Stomach (tissue), 9 donors: ENCODE data around the gene ELOF1. TPM values are rescaled to one million over a fixed set of nuclear protein-coding genes. Genes with fewer than 3 reads are reported as not detected.

Experiments used
- DNase-seq, 2 donors: peaks; one replicate each; pipeline versions ENCODE4 v3.0.0 to v3.0.0-alpha.2; 2013 to 2019
- H3K27ac ChIP-seq, 5 donors: fragments of 200-600 bp in 4 of 5; sonication (generic) in 4 of 5; one replicate each; pipeline ENCODE4 v1.5.1; 2013 to 2019; ENCODE audit warnings: mild to moderate bottlenecking in 1 of 5, moderate library complexity in 1 of 5
- H3K27me3 ChIP-seq, 3 donors: fragments of 200-600 bp; sonication (generic); one replicate each; pipeline ENCODE4 v1.5.1; 2017 to 2019; ENCODE audit warnings: mixed run types in 1 of 3
- H3K36me3 ChIP-seq, 4 donors: fragments of 200-600 bp; sonication (generic); 1 replicate in 3 of 4; 2 replicates in 1 of 4; pipeline ENCODE4 v1.5.1; 2016 to 2019
- H3K4me1 ChIP-seq, 4 donors: fragments of 200-600 bp; sonication (generic); one replicate each; pipeline ENCODE4 v1.5.1; 2016 to 2019
- H3K4me3 ChIP-seq, 4 donors: fragments of 200-600 bp; sonication (generic) in 3 of 4; one replicate each; pipeline ENCODE4 v1.5.1; 2016 to 2019; ENCODE audit warnings: mild to moderate bottlenecking in 1 of 4
- H3K9me3 ChIP-seq, 4 donors: fragments of 200-600 bp; sonication (generic); one replicate each; pipeline ENCODE4 v1.5.1; 2016 to 2019
- EP300 ChIP-seq: sonication (generic); formaldehyde crosslinking; IDR thresholded peaks from one replicate; pipeline ENCODE4 v1.6.1; 2017; ENCODE audit warnings: antibody characterized with exemption
- POLR2A ChIP-seq, 4 donors: fragments of 450-650 bp; IDR thresholded peaks; one replicate each; pipeline ENCODE4 v1.6.1; 2016; ENCODE audit warnings: antibody characterized with exemption in 4 of 4, control low read depth in 2 of 4, mild to moderate bottlenecking in 1 of 4, moderate library complexity in 1 of 4
- POLR2AphosphoS5 ChIP-seq, 3 donors: sonication (generic); formaldehyde crosslinking; IDR thresholded peaks; one replicate each; pipeline ENCODE4 v1.6.1; 2016; ENCODE audit warnings: antibody characterized with exemption in 3 of 3
- WGBS, 5 donors: extraction: QIAGEN DNeasy Blood & Tissue Kit in 3 of 5; methylation state at CpG; one replicate each; pipeline versions ENCODE4 v1.1.5 to v1.1.7; 2013 to 2018; 5-methylcytosine and 5-hydroxymethylcytosine counted together
- intact Hi-C: fragments of 100-400 bp; cut with DNase I; formaldehyde crosslinking; loops from one replicate; pipeline ENCODE4 v1.15.1; 2023; ENCODE audit warnings: low total_unique reads
- polyA plus RNA-seq, 3 donors: library from polyadenylated mRNA; stranded (reverse); fragments of 200-250 nt; gene quantifications; one replicate each; pipeline ENCODE4 v1.2.3, GENCODE V29; 2013
- total RNA-seq, 5 donors: library from RNA; depleted of rRNA; stranded (reverse); fragments of >200 nt; gene quantifications; one replicate each; pipeline versions ENCODE4 v1.1.0 to v1.2.3, GENCODE V29; 2014 to 2016
- TF ChIP-seq, protein P1 (sequence below), 7 experiments: fragments of 450-650 bp in 4 of 7; fragments of 200-600 bp in 3 of 7; sonication (generic) in 3 of 7; IDR thresholded peaks; one replicate each; pipeline ENCODE4 v1.5.1; 2016 to 2019; ENCODE audit warnings: antibody characterized with exemption in 7 of 7, control low read depth in 2 of 7, mild to moderate bottlenecking in 1 of 7
- donor health status: healthy with polysubstance abuse.
- donor health status: Bipolar disorder and iron deficiency.
- donor health status: healthy.

ELOF1 gene
- total and polyA plus RNA-seq, 8 donors, result 2.3 to 96.4 (median 25.4) TPM

DNA sequence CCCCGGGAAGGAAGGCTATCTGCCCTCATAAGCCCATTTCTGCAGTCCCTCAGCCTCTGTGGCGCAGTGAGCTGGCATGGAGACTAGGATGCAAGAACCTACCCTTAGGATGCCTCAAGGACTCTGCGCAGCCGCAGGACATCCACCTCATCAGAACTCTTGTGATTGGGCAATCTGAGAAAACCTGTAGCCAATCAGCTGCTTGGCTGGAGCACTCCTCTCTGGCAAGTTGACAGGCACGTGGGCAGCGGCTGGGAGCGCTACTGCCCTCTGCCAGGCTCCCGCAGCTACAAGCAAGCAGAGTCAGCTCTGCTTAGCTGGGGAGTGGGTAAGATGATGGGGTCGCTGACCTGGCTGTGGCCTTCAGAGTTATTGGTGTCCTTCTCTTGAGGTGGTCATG, 28.6 kb downstream of the ELOF1 start:
- Histone ChIP-seq H3K4me1 (peaks cover 17 to 49% (median 28%) of the 10 kb centered on the region in 4 donors), H3K27me3 (no peaks in the 10 kb centered on the region), H3K36me3 (peaks cover 0 to 8% (median 3%) of the 10 kb centered on the region in 4 donors), H3K4me3 (no peak overlapping the region), H3K27ac (peak overlapping the region in 4 of 5 donors; percentile 90 to 93 (median 92)), H3K9me3 (no peaks in the 10 kb centered on the region)
- 21 to 29% (median 24%) methylated on average over 9 of the region's 9 CpGs for WGBS, 5 donors
- peak; percentile 80 to 91 for DNase-seq
- intact Hi-C loops, result no loop called here
- TF ChIP-seq POLR2AphosphoS5 (IDR thresholded peaks at IDR 0.05) (peak in 1 of 3 donors; percentile 61), EP300 (no peak)
- TF ChIP-seq, protein P1, sequence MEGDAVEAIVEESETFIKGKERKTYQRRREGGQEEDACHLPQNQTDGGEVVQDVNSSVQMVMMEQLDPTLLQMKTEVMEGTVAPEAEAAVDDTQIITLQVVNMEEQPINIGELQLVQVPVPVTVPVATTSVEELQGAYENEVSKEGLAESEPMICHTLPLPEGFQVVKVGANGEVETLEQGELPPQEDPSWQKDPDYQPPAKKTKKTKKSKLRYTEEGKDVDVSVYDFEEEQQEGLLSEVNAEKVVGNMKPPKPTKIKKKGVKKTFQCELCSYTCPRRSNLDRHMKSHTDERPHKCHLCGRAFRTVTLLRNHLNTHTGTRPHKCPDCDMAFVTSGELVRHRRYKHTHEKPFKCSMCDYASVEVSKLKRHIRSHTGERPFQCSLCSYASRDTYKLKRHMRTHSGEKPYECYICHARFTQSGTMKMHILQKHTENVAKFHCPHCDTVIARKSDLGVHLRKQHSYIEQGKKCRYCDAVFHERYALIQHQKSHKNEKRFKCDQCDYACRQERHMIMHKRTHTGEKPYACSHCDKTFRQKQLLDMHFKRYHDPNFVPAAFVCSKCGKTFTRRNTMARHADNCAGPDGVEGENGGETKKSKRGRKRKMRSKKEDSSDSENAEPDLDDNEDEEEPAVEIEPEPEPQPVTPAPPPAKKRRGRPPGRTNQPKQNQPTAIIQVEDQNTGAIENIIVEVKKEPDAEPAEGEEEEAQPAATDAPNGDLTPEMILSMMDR (IDR thresholded peaks at IDR 0.05), result peak in 1 of 7 experiments; percentile 31

DNA sequence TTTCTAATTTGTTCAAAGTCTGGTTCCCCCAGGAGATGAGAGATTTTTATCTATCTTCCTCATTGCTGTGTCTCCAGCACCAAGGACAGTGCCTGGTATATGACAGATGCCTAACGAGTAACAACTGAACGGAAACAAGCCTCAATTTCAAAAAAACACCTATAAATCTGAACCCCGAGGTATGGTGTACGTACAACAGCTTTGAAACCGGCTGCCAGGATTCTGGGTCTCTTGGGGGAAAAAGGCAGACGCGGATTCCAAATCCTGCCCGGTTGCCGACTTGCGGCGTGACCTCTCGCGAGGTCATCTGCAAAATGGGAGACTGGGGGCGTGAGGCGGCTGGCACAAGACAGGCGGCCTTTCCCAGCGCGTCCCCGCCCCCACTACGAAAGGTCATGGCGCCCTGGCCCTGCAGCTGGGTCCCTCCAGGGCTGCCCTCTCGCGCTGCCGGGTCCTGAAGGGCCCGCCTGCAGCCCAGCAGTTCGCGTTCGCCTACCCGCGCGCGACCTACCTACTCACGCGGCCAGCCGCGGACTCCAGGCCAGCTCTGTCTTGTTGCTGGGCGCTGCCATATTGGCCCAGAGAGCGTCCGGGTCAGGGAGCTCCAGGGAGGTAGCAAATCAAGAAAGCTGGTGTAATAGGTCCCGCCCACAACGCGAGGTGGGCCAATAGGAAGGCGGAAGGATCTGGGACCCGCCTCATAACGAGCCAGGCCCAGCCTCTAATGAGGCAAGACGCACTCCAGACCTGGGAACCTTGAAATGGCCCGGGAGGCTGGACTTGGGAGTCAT, 30.3 kb downstream of the ELOF1 start, which contains the start of gene ECSIT:
Gene ECSIT, minus strand, starts transcription at position 584 of the 791 bp plus-strand sequence. CDS start 9,964 bp downstream, outside the sequence.
- H3K4me3 ChIP-seq, result peak within 1 kb of the TSS; percentile 82 to 98 (median 90)
- peaks cover 0 to 25% (median 15%) of the 10 kb centered on the region in 4 donors for H3K36me3 ChIP-seq
- intact Hi-C loops, result no loop called here
- peak; percentile 99 for DNase-seq
- no peaks in the 10 kb centered on the region for H3K27me3 ChIP-seq
- H3K27ac ChIP-seq, result peak within 1 kb of the TSS; percentile 90 to 93 (median 91)
- peaks cover 11 to 43% (median 25%) of the 10 kb centered on the region in 4 donors for H3K4me1 ChIP-seq
- no peaks in the 10 kb centered on the region for H3K9me3 ChIP-seq
- TF ChIP-seq POLR2AphosphoS5 (IDR thresholded peaks at IDR 0.05) (peak; percentile 65 to 80 (median 73)), EP300 (no peak)
- 0 to 1% (median 1%) methylated on average over 13 to 47 of the region's 47 CpGs for WGBS, 5 donors

DNA sequence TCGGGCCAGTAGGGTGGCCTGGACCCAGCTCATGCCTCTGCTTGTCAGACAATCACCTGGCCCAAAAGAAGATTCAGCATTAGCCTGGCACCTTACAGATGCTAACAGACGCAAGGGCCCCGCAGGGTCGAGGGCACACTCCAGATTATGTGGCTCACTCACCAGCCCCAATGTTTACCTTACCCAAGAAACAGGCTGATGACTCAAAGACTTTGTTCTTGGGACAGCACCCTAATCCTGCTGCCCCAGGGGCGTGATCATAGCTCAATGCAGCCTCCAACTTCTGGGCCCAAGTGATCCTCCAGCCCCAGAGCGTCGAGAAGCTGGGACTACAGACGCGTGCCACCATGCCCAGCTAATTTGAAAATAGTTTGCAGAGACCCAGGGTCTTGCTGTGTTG, 39.9 kb downstream of the ELOF1 start:
- Histone ChIP-seq H3K27ac (no peak overlapping the region), H3K9me3 (no peaks in the 10 kb centered on the region), H3K4me1 (peaks cover 0 to 5% (median 0%) of the 10 kb centered on the region in 4 donors), H3K27me3 (no peaks in the 10 kb centered on the region), H3K36me3 (peaks cover 6 to 99% (median 80%) of the 10 kb centered on the region in 4 donors), H3K4me3 (no peak overlapping the region)
- TF ChIP-seq POLR2AphosphoS5 (IDR thresholded peaks at IDR 0.05) (no peak), EP300 (no peak), POLR2A (IDR thresholded peaks at IDR 0.05) (no peak)
- TF ChIP-seq, protein P1 (IDR thresholded peaks at IDR 0.05), result no peak
- no peak for DNase-seq
- intact Hi-C loops, result no loop called here
- 85 to 99% (median 89%) methylated on average over 6 to 9 of the region's 9 CpGs for WGBS, 5 donors

DNA sequence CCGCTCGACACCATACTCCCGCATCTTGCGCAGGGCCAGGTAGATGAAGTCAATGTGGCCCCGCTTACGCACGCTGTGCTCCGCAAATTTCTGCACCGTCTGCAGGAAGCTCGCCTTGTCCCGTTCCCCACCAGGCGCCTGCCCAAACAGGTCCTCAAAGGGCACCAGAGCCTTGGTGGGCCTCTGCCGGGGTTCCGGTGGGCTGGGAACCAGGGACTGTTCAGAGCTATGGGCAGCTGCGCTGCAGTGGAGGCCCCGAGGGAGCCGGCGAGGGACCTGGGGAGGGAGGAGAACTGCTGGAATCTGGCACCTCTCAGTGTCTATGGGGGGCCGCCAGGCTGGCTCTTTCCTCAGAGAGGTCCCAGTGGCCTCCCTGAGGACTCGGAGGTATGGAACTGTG, 45.1 kb downstream of the ELOF1 start:
- TF ChIP-seq POLR2A (IDR thresholded peaks at IDR 0.05) (no peak), POLR2AphosphoS5 (IDR thresholded peaks at IDR 0.05) (no peak), EP300 (no peak)
- TF ChIP-seq, protein P1 (IDR thresholded peaks at IDR 0.05), result no peak
- WGBS, 5 donors, result 93 to 97% (median 97%) methylated on average over 15 to 20 of the region's 20 CpGs
- intact Hi-C loops, result no loop called here
- H3K9me3 ChIP-seq, result no peaks in the 10 kb centered on the region
- H3K4me3 ChIP-seq, result no peak overlapping the region
- DNase-seq, result no peak
- no peaks in the 10 kb centered on the region for H3K27me3 ChIP-seq
- H3K4me1 ChIP-seq, result no peaks in the 10 kb centered on the region
- peaks cover 23 to 96% (median 85%) of the 10 kb centered on the region in 4 donors for H3K36me3 ChIP-seq
- H3K27ac ChIP-seq, result no peak overlapping the region
